Upper lobe of left lung (tissue), 6 donors: ENCODE results near the gene FLYWCH1. TPM values are rescaled to one million over a fixed set of nuclear protein-coding genes. Genes with fewer than 3 reads are reported as not detected.

ENCODE experiments used
- ATAC-seq, 2 donors: fragments of 200-7000 bp; cut with Tn5 transposase; one replicate each; pipeline ENCODE4 v1.9.1; 2022; ENCODE audit warnings: mild to moderate bottlenecking in 2 of 2, moderate library complexity in 2 of 2; ENCODE audit not compliant: low FRiP score in 2 of 2
- DNase-seq, 2 donors: peaks; one replicate each; pipeline ENCODE4 v3.0.0-alpha.2; 2019 to 2020
- H3K27ac ChIP-seq, 4 donors: fragments of 200-600 bp; sonication (generic); one replicate each; pipeline ENCODE4 v1.5.1; 2016 to 2019
- H3K27me3 ChIP-seq, 4 donors: fragments of 200-600 bp; sonication (generic); one replicate each; pipeline ENCODE4 v1.5.1; 2017 to 2019
- H3K36me3 ChIP-seq, 4 donors: fragments of 200-600 bp; sonication (generic); one replicate each; pipeline ENCODE4 v1.5.1; 2016 to 2019
- H3K4me1 ChIP-seq, 4 donors: fragments of 200-600 bp; sonication (generic); one replicate each; pipeline ENCODE4 v1.5.1; 2018 to 2019
- H3K4me3 ChIP-seq, 4 donors: fragments of 200-600 bp; sonication (generic); one replicate each; pipeline ENCODE4 v1.5.1; 2017 to 2019; ENCODE audit warnings: mild to moderate bottlenecking in 2 of 4, moderate library complexity in 1 of 4
- H3K9me3 ChIP-seq, 4 donors: fragments of 200-600 bp; sonication (generic); one replicate each; pipeline ENCODE4 v1.5.1; 2018 to 2019
- CTCF ChIP-seq, 6 experiments: fragments of 450-650 bp in 4 of 6; fragments of 200-600 bp in 2 of 6; sonication (generic) in 2 of 6; IDR thresholded peaks; one replicate each; pipeline ENCODE4 v1.5.1; 2016 to 2019; ENCODE audit warnings: antibody characterized with exemption in 6 of 6
- EP300 ChIP-seq, 4 donors: sonication (generic); formaldehyde crosslinking; IDR thresholded peaks; one replicate each; pipeline ENCODE4 v1.5.1; 2017; ENCODE audit warnings: antibody characterized with exemption in 4 of 4, control low read depth in 2 of 4
- POLR2A ChIP-seq, 4 donors: fragments of 450-650 bp; IDR thresholded peaks; one replicate each; pipeline ENCODE4 v1.5.1; 2016 to 2017; ENCODE audit warnings: antibody characterized with exemption in 4 of 4, mild to moderate bottlenecking in 2 of 4
- POLR2AphosphoS5 ChIP-seq, 2 donors: sonication (generic); formaldehyde crosslinking; IDR thresholded peaks; one replicate each; pipeline ENCODE4 v1.5.1; 2017; ENCODE audit warnings: antibody characterized with exemption in 2 of 2
- WGBS, 2 donors: methylation state at CpG; one replicate each; pipeline ENCODE4 v1.1.5; 2017 to 2018; 5-methylcytosine and 5-hydroxymethylcytosine counted together
- total RNA-seq, 6 donors: library from RNA; depleted of rRNA in 4 of 6; stranded (reverse); fragments of >200 nt in 4 of 6; gene quantifications; one replicate each; pipeline versions ENCODE4 v1.1.0 to v1.2.1, GENCODE V29; 2016 to 2021
- donor health status: DM: no; HTN: no; CAD: no; lungs with moderate emphysema.
- donor health status: DM: no; HTN: yes; CAD: no; lungs with severe emphysema.

Gene FLYWCH1
- total RNA-seq, 6 donors from 2014 or later = 19.3 to 162 (median 43.4) TPM

GRCh38 chr16:2950773-2951172, 39.0 kb downstream of the FLYWCH1 start:
- DNase-seq = no peak
- TF ChIP-seq POLR2A (IDR thresholded peaks at IDR 0.05) = no peak
- TF ChIP-seq POLR2AphosphoS5 (IDR thresholded peaks at IDR 0.05) = no peak
- TF ChIP-seq EP300 (IDR thresholded peaks at IDR 0.05) = no peak
- TF ChIP-seq CTCF (IDR thresholded peaks at IDR 0.05) = no peak
- Histone ChIP-seq H3K9me3 (no peaks in the 10 kb centered on the region), H3K27ac (no peak overlapping the region), H3K4me1 (peaks cover 0 to 6% (median 0%) of the 10 kb centered on the region in 4 donors), H3K36me3 (peaks cover 0 to 32% (median 13%) of the 10 kb centered on the region in 4 donors), H3K4me3 (no peak overlapping the region), H3K27me3 (peaks cover 0 to 13% (median 4%) of the 10 kb centered on the region in 4 donors)
- 85 to 94% methylated on average over 5 to 16 of the region's 16 CpGs for WGBS, 2 donors
- no peak for ATAC-seq

GRCh38 chr16:2952679-2953078, 40.9 kb downstream of the FLYWCH1 start:
- Histone ChIP-seq H3K27ac (no peak overlapping the region), H3K4me1 (peaks cover 0 to 6% (median 0%) of the 10 kb centered on the region in 4 donors), H3K9me3 (no peaks in the 10 kb centered on the region), H3K36me3 (peaks cover 0 to 23% (median 13%) of the 10 kb centered on the region in 4 donors), H3K27me3 (peaks cover 0 to 25% (median 5%) of the 10 kb centered on the region in 4 donors), H3K4me3 (no peak overlapping the region)
- TF ChIP-seq POLR2A (IDR thresholded peaks at IDR 0.05) = no peak
- TF ChIP-seq CTCF (IDR thresholded peaks at IDR 0.05) = no peak
- TF ChIP-seq EP300 (IDR thresholded peaks at IDR 0.05) = no peak
- no peak for TF ChIP-seq POLR2AphosphoS5 (IDR thresholded peaks at IDR 0.05)
- DNase-seq (peak in 1 of 2 donors; percentile 60), ATAC-seq (no peak)
- 76 to 81% methylated on average over 10 to 11 of the region's 11 CpGs for WGBS, 2 donors

GRCh38 chr16:2953706-2954627, 42.2 kb downstream of the FLYWCH1 start:
- peak in 1 of 2 donors; percentile 56 for DNase-seq
- no peak for ATAC-seq
- Histone ChIP-seq H3K4me3 (no peak overlapping the region), H3K27ac (no peak overlapping the region), H3K27me3 (peaks cover 0 to 25% (median 5%) of the 10 kb centered on the region in 4 donors), H3K36me3 (peaks cover 0 to 17% (median 8%) of the 10 kb centered on the region in 4 donors), H3K4me1 (peaks cover 0 to 6% (median 0%) of the 10 kb centered on the region in 4 donors), H3K9me3 (no peaks in the 10 kb centered on the region)
- 57 to 61% methylated on average over 18 to 27 of the region's 31 CpGs for WGBS, 2 donors
- TF ChIP-seq CTCF (IDR thresholded peaks at IDR 0.05) = no peak

- peaks cover 0 to 25% (median 6%) of the 10 kb centered on the region in 4 donors for H3K27me3 ChIP-seq
- WGBS, 2 donors = 42 to 66% methylated on average over 9 to 19 of the region's 26 CpGs
- DNase-seq = peak in 1 of 2 donors; percentile 58
- no peaks in the 10 kb centered on the region for H3K9me3 ChIP-seq
- H3K4me3 ChIP-seq = no peak overlapping the region
- TF ChIP-seq CTCF (IDR thresholded peaks at IDR 0.05) (no peak), EP300 (IDR thresholded peaks at IDR 0.05) (no peak), POLR2AphosphoS5 (IDR thresholded peaks at IDR 0.05) (no peak), POLR2A (IDR thresholded peaks at IDR 0.05) (no peak)
- peak in 1 of 2 donors; percentile 4 for ATAC-seq
- H3K36me3 ChIP-seq = peaks cover 0 to 9% (median 2%) of the 10 kb centered on the region in 4 donors
- H3K4me1 ChIP-seq = peaks cover 0 to 6% (median 0%) of the 10 kb centered on the region in 4 donors
- no peak overlapping the region for H3K27ac ChIP-seq
Measured at GRCh38 chr16:2954656-2955381, 43.1 kb downstream of the FLYWCH1 start.
